Measurements from ENCODE around the gene CLDN1.

Gene CLDN1, protein sequence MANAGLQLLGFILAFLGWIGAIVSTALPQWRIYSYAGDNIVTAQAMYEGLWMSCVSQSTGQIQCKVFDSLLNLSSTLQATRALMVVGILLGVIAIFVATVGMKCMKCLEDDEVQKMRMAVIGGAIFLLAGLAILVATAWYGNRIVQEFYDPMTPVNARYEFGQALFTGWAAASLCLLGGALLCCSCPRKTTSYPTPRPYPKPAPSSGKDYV

DNA sequence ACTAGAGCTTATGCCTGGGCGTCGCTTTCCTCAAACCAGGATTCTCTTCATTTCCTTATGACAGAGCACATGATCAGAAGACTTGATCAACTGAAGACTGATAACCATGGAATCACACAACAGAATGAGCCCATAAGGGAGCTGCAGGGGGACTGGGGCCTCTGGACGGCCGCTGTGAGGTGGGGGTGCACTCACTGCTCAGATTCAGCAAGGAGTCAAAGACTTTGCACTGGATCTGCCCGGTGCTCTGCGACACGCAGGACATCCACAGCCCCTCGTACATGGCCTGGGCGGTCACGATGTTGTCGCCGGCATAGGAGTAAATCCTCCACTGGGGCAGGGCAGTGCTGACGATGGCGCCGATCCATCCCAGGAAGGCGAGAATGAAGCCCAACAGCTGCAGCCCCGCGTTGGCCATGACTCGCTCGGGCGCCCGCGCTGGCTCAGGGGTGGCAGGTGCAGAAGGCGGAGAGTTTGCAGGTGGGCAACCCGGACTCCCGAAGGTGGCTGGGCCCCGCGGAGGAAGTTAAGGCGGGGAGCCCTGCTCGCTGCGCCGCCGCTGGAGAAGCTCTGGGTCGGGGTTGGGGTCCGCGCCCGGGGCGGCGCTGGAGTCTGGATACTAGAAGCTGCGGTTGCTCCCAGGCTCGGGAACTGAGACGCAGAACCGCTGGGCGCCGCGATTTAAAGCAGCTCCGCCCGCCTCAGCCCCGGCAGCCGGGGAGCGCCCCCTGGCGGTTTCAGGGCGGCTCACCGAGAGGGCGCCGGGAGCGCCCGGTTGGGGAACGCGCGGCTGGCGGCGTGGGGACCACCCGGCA is at the start of gene CLDN1:
TSS of gene CLDN1 (minus strand) at position 658 of the 815 bp plus-strand sequence. CDS start at position 418, 240 bp downstream.
- peak; percentile 55 to 64 for DNase-seq

DNA sequence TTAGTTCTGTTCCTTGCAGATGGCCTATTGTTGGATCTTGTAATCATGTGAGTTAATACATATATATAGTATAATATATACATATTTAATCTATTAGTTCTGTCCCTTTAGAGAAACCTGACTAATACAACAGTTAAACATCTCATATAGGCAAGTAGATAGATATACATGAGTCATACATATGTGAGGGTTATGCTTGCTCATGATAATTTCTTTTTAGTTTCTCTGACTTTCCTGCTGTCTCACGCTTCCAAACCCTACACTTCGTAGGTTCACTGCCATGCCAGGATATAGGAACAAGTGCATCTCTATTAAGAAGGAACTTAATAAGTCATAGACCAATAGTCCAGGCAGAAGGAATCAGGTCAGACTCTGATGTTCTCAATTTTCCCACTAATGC is 48.9 kb upstream of the CLDN1 start:
- no peak for DNase-seq

DNA sequence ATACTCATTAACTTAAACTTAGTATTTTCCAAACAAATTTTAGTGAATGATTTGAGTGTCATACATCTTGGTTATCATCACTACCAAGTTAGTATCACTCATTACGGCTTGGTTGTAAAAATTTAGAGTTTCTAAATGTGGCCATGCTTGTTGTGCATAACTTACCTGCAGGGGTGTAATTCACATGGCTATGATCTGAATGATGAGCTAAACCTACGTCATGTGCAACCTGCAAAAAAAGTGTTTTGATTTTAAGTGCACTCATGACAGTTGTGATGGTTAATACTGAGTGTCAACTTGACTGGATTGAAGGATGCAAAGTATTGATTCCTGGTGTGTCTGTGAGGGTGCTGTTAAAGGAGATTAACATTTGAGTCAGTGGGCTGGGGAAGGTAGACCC is 48.1 kb upstream of the CLDN1 start:
- no peak for DNase-seq

DNA sequence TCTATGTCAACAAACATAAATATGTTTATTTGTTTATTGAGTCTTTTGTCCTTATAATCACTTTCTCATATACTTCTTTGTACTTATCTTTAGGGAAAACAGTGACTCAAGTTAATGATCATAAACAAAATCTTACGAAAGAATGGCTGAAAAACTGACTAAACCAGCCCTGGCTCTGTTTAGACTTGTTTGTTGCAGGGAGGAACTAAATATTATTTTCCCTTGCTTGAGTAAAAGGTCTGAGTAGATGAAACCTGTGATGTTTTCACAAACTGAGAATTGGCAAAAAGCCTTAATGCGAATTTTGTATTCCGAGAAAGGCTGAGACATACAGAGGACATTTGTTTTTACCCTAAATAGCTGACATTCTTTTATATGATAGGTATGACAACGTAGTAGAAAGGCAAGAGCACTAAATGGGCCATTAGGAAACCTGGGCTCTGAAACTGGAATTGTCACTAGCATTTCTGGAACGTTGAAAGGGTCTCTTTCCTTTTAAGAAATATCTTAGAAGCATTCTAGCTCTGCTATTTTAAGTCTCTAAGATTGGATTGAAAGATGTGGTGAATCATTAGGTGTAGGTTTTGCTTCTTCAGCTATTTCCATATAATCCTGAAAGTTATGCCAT is 47.5 kb upstream of the CLDN1 start:
- no peak for DNase-seq

DNA sequence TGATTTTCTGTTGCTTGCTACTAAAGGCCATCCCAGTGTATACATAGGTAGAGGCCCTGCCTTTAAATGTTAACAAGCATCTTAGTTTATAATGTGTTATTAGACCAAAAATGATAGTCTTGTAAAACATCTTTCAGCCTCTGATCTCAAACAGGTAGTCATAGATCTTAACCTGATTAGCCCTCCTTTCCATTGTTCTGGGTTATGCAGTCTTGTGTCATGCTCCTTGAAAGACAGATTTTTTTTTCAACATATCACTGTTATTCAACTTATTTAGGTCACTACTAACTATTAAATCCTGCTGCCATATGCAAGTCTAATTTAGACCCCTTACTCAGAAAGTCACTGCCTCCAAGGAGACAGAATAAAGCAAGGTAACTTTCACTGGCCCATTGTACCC is 46.6 kb upstream of the CLDN1 start:
- no peak for DNase-seq

DNA sequence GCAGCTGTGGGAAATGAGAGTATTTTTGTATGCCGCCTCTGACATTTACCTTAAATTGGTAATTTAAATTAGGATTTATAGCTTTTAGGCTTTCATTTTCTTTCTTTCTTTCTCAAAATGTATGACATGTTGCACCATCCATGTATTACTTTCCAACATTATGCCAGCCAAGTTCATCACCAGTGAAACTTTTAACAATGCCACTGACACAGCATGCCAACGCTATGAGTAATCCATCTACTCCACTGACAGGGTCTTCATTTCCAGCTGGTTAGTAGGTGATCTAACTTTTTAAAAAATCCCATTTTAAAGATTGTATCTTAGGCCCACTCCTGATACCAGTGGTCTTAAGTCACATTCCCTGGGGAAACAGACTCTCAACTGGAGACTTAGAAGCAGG is 43.9 kb upstream of the CLDN1 start:
- DNase-seq, result no peak

DNA sequence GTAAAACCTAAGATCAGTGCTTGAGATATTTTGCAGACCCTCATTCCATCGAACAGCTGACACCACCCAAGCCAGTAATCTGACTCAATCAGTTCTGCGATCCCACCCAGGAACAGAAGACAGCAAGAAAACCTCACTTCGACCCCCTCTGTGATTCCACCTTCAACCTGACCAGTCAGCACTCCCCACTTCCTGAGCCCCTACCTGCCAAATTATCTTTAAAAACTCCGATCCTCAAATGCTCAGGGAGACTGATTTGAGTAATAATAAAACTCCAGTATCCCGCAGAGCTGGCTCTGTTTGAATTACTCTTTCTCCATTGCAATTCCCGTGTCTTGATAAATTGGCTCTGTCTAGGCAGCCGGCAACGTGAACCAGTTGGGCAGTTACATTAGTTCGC is 40.0 kb upstream of the CLDN1 start:
- DNase-seq, result no peak

DNA sequence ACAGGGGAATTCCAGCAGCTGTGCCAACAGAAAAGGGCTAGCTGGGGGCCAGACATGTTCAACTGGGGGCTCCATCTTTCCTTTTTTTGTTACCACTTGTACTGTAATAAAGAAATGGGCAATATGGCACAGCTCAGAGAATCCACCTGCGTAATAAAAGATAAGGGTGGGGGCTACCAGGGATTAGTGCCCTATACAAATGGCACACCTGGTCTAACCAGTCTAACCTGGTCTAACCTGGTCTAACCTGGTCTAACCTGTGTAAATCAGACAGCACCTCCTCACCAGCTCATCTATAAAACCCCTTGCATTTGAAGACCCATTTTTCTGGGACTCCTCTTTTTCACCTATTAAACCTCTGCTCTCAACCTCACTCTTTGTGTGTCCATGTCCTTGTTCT is 39.5 kb upstream of the CLDN1 start:
- no peak for DNase-seq

DNA sequence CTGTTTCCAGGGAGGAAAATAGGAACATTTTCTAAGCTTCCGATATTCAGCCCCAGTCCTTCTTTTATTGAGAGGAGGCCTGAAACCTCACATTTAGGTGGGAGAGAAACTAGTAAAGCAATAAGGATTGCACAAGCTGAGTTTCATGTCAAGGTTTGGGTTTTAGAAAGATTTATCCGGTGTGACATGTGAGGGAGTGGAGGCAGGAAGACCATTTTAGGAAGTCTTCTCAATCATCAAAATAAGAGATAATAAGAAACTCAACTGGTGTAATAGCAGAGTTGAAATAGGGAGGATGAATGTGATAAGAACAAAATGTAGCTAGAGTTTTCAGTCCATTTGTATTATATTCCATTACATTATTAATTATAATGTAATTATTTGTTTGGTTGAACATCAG is 38.0 kb upstream of the CLDN1 start:
- DNase-seq, result no peak

DNA sequence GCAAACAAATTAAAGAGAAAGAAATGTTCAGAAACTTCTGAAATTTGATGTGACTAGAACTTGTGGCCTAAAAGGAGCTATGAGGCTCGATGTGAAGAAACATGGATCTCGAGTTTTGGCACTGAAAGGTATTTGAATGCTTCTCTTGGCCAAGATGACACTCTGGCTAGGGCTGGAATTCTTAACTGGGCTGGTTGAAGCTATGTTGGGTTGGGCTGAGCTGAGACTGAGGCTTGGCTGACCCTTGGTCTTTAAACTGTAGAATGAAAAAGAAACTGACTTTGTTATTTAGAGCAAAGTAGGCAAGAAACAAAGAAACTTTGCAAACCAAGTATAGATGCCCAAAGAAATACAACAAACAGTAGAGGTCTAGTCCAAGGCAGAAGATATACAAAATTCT is 37.6 kb upstream of the CLDN1 start:
- no peak for DNase-seq

DNA sequence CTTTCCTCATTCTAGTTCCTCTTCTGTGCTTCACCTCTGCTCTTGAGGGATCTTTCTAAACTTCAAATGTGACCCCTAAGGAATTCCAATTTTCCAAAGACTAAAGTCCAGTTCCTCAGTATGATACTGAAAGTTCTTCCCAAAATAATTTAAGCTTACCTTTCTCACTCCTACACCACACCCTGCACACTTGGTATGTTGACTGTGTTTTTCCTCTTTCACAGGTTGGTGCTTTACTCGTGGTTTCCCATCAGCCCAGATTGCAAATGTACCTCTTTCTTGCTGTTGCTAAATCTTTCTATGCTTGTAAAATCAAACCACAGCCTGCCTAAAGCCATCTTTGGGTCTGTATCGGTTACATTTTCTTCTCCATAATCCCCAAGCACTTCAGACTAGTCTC is 35.2 kb upstream of the CLDN1 start:
- no peak for DNase-seq

DNA sequence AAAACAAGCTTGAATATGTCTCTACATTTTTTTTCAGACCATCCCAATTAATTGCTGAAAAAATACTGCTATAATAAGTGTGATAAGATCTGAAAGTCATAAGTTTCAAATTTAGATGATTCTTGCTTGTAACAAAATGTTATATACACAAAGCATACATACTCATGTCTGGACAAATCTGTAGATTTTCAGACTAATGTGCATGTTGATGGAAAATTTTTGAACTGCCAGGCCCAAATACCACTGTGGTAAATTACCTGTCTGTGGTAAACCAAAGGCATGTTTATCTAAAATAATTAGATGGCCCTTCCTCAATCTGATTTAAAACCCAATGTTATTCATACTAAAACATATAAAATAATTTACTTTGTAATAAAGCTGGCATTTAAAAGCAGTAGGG is 34.0 kb upstream of the CLDN1 start:
- DNase-seq, result no peak

DNA sequence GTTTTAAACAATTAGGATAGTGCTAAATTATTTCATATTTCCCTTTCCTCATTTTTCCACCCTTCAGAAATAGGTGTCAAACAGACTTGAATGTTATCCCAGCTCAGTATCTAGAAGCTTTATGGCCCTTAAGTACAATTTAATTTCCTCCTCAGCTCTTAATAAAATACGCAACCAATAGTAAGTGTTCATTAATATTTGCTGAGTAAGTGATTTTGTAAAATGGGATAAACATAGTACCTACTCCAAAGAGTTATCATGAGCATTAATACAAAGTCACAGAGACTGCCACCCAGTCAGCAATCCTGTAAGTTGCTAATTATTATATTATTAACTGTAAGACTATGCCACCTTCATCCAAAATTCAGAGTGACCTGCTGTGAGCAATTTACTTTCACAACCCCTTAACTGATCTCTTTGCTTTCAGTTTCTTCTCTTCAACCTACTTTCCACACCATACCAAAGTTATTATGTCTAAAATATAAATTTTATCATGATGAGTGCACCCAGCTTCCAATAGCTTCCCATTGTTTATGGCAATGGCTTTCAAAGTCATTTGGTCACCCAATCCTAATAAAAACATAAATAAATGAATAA is 30.7 kb upstream of the CLDN1 start:
- DNase-seq, result no peak

DNA sequence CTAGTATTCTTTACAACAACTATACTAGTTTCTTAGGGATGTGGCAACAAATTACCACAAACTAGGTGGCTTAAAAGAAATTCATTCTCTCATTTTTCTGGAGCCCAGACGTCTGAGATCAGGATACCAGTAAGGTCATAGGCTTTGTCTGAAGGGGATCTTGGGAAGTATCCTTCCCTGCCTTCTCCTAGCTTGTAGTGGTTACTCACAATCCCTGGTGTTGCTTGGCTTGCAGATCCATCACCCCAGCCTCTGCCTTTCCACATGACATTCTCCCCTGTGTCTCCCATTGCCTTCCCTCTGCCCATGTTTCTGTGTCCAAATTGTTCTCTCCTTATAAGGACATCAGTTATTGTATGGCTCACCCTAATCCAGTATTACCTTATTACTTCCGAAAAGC is 24.3 kb upstream of the CLDN1 start:
- DNase-seq, result no peak

DNA sequence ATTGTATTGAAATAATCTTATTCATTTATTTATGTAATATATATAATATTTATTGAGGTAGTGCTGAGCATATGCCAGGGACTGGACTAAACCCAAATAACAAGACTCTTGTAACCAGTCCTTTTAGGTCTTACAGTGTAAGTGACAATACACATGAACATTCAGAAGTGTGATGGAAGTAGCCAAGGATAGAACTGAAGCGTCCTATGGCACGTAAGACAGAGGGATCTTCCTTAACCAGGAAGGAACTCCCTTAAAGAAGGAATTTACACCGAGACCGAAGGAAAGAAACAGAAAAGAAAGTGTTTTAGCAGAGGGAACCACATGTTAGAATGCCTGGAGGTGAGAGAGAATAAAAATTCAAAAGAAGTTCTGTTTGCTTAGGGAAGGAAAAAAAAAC is 23.6 kb upstream of the CLDN1 start:
- no peak for DNase-seq

DNA sequence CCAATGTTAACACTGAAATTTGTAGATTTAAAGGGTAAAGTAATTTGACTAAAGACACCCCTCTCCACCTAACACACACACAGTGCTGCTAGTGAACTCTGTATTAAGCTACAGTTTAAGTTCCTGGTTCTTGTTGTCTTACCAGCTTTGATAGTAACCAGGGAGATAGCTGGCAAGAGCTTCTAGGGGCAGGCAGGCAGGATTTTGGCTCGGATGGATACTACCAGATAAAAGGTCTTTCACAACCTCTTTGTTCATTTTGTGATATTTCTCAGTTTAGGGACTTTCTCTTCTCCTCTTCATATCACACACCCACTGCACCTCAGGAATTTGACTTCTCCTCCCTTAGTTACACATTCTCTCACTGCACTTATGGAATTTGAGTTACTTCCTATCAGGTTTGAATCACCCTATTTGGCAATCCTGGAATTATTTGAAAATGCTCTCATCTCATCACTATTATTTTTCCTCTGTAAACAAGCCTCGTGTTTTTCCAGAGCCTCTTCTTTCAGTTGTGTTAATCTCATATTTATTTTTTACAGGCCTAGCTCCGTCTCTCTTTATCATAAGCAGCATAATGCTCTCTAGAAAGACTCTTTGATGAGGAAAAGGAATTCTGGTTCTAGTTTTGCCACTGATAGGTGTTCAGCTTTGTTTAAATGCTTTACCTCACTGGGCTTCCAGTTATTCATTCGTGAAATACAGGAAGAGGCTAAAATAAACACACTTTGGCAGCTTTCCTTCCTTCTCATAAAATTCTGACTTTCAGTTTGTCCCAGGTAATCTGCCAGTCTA is 23.0 kb upstream of the CLDN1 start:
- DNase-seq, result no peak

DNA sequence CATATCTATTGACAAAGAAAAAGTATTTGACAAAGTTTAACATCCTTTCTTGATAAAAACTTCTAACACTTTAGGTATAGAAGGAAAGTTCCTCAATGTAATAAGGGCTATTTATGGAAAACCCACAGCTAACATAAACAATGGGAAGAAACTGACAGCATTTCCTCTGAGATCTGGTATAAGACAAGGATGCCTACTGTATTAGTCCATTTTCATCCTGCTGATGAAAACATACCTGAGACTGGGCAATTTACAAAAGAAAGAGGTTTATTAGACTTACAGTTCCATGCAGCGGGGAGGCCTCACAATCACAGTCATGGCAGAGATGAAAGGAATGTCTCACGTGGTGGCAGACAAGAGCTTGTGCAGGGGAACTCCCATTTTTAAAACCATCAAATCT is 17.8 kb upstream of the CLDN1 start:
- DNase-seq, result no peak

DNA sequence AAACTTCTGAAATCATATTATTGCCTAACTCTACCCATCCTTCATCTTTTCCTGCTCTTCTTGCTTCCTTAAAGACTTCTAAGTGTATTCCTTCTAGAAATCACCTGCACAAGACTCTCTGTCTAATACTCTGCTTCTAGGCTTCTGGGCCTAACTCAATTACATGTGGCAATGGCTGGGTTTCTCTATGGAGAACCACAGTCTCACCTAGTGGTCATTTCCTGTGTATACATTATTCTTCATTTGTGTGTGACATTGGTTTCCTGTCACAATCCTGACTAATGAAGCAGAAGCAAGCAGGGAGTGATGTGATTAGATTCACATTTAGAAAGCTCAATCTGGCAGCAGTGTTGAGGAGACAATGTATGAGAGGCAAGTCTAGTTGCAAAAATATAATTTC is 16.9 kb upstream of the CLDN1 start:
- no peak for DNase-seq

DNA sequence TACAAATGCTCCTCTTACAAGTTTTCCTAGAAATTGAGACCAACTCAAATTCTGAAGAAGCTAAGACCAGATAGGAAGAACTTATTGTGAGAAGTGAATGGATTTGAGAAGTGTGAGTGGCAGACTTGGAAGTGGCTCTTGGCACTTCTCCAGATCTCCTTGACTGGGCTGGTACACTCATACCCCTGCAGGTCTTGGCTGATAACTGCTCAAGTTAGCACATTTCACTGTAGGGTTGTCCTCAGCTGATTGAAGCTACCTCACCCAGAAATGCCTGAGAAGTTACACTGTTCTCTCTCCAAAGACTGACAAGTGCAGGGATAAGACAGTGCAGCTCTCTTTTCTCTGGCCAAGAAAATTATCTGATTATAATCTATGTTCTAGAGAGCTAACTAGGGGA is 16.5 kb upstream of the CLDN1 start:
- DNase-seq, result no peak

DNA sequence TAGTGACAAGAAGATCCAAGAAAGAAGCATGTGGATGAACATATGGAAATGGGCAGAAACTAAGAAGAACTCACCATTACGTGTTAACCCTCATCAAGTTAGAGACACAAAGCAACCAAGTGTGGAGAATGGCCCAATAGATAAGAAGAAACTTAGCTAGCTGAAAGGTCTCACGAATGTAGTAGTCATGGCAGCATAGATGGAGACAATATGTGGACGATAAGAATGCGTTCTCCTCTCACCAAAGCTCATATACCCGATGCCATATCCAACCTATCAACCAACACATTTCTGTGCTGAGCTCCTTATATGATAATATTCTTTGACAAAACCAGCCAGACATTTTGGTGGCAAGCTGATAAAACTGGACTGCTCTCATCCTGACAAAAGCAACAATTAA is 15.1 kb upstream of the CLDN1 start:
- no peak for DNase-seq

DNA sequence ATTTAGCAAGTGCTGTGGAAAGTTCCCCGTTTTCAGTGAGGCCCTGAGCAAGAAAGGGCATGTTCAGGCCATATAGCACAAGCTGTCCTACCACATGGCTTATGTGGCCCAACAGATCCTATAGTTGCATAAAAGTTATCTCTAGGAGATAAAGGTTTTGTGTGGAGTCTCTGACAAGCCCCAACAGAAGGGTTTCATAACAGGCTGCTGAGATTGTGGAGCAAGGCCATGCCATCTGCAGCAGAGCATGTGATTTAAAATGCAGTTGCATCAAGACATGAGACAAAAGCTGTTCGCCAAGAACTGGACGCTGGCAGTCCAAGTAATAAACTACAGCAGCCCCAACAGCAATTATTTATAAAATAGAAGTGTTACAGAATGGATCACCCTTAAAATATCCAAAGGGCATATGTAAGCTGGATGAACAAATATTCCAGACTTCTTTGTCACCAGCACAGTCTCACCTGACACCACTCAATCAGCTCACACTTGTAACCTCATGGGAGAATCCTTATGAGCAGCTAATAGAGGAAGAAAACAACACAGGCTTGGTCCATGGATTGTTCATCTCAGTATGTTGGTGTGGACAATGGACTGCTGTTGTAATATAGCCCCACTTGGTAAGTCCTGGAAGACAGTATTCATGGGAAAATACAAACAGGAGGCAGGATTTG is 14.4 kb upstream of the CLDN1 start:
- no peak for DNase-seq

DNA sequence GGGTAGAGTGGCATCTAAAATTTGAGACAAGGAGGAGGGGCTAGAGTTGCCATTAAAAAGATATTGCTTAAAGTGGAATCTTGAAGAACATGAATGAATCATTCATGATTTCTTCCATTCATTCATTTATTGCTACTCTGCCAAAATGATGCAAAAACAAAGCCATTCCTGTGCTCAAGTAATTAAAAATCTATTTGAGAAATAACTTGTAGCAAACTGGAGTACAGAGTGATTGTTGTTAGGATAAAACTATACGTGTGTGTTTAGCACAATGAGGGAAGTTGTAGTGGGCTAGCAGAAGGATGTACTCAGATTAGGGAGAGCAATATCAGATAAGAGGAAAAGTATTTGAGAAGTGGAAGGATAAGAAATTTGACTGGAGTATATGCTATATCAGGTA is 11.7 kb upstream of the CLDN1 start:
- DNase-seq, result no peak

Measured in CD4-positive, alpha-beta T cell treated with Interleukin-1 beta for 1 hour (primary cell).